NT2/D1 (cell line): ENCODE measurements around the gene NPM3.

Source experiments
- SUZ12 ChIP-seq: IDR thresholded peaks from 2 replicates; pipeline ENCODE4 v1.6.1; 2011; ENCODE audit not compliant: insufficient read length, insufficient read depth; ENCODE audit errors: extremely low read depth
- YY1 ChIP-seq: IDR thresholded peaks from 2 replicates; pipeline ENCODE4 v1.6.1; 2011; ENCODE audit not compliant: insufficient read length, insufficient read depth
- ZNF274 ChIP-seq: IDR thresholded peaks from 2 replicates; pipeline ENCODE4 v1.6.1; 2011; ENCODE audit warnings: mild to moderate bottlenecking, low read depth, low read length

- TF ChIP-seq YY1 (no peak), ZNF274 (no peak), SUZ12 (no peak)
These were observed 7.0 kb downstream of the NPM3 start for GRCh38 chr10:101776161-101776817.
